SJSA1 (cell line): Measurements from ENCODE around the gene FCAMR. TPM values are rescaled to one million over a fixed set of nuclear protein-coding genes. Genes with fewer than 3 reads are reported as not detected.
"Not testable (repeated sequence)": the region's sequence is repeated elsewhere in the genome, so short reads cannot be mapped to it uniquely, and the experiment has no call there.

Experiments
- DNase-seq, 2 experiments: peaks; one replicate each; pipeline ENCODE4 v3.0.0-alpha.2; 2015 to 2020; ENCODE audit warnings: low spot score in 2 of 2, low read depth in 1 of 2
- H3K27ac ChIP-seq: fragments of 250-450 bp; sonication (Bioruptor Pico); 2 replicates; pipeline ENCODE4 v1.5.1; 2020; ENCODE audit warnings: mild to moderate bottlenecking, moderate library complexity
- H3K27me3 ChIP-seq: fragments of 250-450 bp; sonication (Bioruptor Pico); replicated peaks from 2 replicates; pipeline ENCODE4 v1.5.1; 2020; ENCODE audit warnings: mild to moderate bottlenecking, moderate library complexity
- H3K36me3 ChIP-seq: fragments of 250-450 bp; sonication (Bioruptor Pico); 2 replicates; pipeline ENCODE4 v1.5.1; 2020; ENCODE audit warnings: mild to moderate bottlenecking
- H3K4me1 ChIP-seq: fragments of 250-450 bp; sonication (Bioruptor Pico); replicated peaks from 2 replicates; pipeline ENCODE4 v1.6.1; 2021; ENCODE audit warnings: mild to moderate bottlenecking
- H3K4me3 ChIP-seq: fragments of 250-450 bp; sonication (Bioruptor Pico); 2 replicates; pipeline ENCODE4 v1.5.1; 2020; ENCODE audit warnings: mild to moderate bottlenecking
- H3K9me3 ChIP-seq: fragments of 250-450 bp; sonication (Bioruptor Pico); replicated peaks from 2 replicates; pipeline ENCODE4 v1.5.1; 2020; ENCODE audit warnings: mild to moderate bottlenecking
- total RNA-seq: library from RNA; depleted of rRNA; stranded (reverse); fragments of >200 nt; shearing (Covaris generic); gene quantifications from 2 replicates; pipeline ENCODE4 v1.2.3, GENCODE V29; 2014

The FCAMR gene
- total RNA-seq, 1 experiment from 2014 or later, result not detected

DNA sequence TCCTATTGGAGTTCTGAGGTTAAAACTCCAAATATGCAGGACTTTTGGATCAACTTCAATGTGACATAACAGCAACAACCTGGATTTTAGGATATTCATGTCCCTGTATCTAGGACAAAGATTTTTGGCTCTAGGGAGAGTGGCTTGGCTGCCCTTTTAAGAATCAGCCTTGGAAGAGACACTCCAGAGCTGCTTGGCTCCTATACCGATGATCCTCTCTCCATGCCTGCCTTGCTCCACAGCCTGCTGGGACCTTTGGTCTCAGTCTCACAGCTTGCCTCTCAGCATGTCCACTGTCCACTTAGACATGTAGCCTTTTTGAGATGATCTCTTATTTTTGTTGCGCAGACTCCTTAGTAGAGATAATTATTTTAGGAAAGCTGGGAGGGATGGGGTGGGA, 44.0 kb downstream of the FCAMR start:
- H3K36me3 ChIP-seq, result no peaks in the 10 kb centered on the region
- no peaks in the 10 kb centered on the region for H3K9me3 ChIP-seq
- DNase-seq, result no peak
- no peak overlapping the region for H3K4me3 ChIP-seq
- no peaks in the 10 kb centered on the region for H3K4me1 ChIP-seq
- H3K27ac ChIP-seq, result no peak overlapping the region
- no peaks in the 10 kb centered on the region for H3K27me3 ChIP-seq

DNA sequence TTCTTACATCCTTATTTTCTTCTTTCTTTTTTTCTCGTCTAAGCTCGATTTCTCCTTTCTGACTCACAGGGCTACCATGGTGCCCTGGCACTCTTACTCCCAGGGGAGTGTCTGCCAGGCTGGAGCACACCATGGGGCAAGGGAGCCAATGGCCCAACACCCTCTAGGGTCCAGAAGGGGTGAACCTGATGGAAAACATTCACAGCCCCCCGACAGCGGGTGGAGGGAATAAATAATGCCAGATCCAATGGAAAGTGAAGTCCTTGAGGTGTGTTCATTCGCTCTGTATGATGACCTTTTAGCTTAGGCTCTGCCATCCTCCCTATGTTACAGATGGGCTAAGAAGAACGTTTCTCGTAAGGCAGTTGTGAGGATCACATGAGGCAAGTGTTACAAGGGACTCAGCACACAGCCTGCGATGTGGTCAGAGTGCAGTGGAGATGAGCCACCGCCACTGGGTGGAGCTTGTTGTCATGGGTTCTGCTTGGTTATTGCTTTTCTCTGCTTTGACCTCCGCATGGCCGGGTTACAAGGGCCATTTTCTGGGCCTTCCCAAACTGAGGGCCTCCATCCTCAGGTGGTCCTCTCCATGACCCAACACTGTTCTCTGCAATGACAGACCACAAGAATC, 45.0 kb downstream of the FCAMR start:
- no peaks in the 10 kb centered on the region for H3K27me3 ChIP-seq
- H3K4me3 ChIP-seq, result no peak overlapping the region
- no peaks in the 10 kb centered on the region for H3K36me3 ChIP-seq
- no peak overlapping the region for H3K27ac ChIP-seq
- no peak for DNase-seq
- H3K9me3 ChIP-seq, result no peaks in the 10 kb centered on the region
- H3K4me1 ChIP-seq, result no peaks in the 10 kb centered on the region

DNA sequence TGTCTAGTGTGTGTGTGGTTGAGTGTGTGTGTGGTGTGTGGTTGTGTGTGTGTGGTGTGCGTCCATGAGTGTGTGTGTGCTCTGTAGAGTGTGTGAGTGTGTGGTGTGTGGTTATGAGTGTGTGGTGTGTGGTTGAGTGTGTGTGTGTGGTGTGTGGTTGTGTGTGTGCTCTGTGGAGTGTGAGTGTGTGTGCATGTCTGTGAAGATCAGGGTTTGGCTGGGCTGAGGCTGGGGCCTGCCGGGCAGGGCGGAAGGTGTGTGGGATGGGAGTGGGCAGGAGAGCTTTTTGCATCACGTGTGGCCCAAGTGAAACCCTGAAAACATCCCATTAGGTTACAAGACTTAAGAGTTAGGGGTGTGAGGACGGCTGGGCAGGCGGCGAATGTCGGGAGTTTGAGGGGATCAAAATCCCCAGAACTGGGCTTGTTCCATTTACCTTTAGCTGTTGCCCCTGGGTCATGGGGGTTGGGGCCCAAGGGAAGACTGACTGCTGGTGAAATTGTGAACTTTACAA, 45.6 kb downstream of the FCAMR start:
- Histone ChIP-seq H3K4me3 (no peak overlapping the region), H3K27ac (no peak overlapping the region), H3K27me3 (no peaks in the 10 kb centered on the region), H3K36me3 (no peaks in the 10 kb centered on the region), H3K9me3 (no peaks in the 10 kb centered on the region), H3K4me1 (no peaks in the 10 kb centered on the region)
- DNase-seq, result no peak

DNA sequence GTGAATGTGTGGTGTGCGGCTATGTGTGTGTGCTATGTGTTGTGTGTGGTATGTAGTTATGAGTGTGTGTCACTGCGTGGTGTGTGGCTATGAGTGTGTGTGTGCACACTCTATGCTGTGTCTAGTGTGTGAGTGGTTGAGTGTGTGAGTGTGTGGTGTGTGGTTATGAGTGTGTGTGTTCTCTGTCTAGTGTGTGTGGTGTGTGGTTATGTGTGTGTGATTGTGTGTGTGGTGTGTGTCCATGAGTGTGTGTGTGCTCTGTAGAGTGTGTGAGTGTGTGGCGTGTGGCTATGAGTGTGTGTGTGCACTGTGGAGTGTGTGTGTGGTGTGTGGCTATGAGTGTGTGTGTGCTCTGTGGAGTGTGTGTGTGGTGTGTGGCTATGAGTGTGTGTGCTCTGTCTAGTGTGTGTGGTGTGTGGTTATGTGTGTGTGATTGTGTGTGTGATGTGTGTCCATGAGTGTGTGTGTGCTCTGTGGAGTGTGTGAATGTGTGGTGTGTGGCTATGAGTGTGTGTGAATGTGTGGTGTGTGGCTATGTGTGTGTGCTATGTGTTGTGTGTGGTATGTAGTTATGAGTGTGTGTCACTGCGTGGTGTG, 46.2 kb downstream of the FCAMR start:
- DNase-seq, H3K27me3 ChIP-seq, H3K9me3 ChIP-seq, H3K27ac ChIP-seq, H3K4me3 ChIP-seq, H3K4me1 ChIP-seq, H3K36me3 ChIP-seq: not testable (repeated sequence)

DNA sequence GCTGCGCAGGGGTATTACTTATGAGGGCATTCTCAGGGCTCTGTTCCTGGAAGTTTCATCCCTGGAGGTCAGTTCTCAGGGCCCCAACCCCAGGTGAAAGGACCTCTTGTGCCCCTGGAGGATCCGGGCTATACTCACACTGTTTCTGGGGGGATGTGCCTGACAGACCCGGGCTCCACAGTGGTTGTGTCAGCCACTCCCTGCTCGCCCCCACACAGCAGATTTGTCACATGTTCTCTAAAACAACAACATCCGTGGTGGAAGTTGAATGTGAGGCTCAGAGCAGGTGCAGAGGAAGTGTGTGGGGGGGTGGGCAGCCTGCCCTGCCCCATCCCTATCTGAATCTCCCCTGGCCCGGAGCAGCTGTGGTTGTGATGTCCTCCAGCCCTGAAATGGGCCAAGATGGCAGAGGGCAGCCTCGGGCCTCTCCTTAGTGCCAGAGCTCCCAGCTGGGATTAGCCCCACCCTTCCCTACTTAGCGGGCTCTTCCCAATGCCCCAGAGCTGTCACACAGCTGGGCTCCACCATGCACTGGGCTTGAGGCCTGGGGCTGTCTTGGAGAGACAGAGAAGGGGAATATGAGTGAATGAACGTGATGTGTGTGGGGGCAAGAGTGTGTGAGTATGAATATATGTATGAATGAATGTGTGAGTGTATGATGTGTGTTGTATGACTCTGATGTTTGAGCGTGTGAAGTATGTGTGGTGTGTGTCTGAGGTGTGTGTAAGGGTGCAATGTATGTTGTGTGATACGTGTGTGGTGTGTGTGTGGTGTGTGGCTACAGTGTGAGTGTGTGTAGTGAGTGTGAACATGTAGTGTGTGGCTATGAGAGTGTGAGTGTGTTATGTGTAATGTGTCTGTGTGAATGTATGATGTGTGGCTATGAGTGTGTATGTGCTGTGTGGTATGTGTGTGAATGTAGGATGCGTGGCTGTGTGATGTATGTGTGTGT, 47.0 kb downstream of the FCAMR start:
- H3K27me3 ChIP-seq, result no peaks in the 10 kb centered on the region
- no peak for DNase-seq
- no peak overlapping the region for H3K27ac ChIP-seq
- H3K9me3 ChIP-seq, result no peaks in the 10 kb centered on the region
- no peaks in the 10 kb centered on the region for H3K4me1 ChIP-seq
- H3K36me3 ChIP-seq, result no peaks in the 10 kb centered on the region
- H3K4me3 ChIP-seq, result no peak overlapping the region

DNA sequence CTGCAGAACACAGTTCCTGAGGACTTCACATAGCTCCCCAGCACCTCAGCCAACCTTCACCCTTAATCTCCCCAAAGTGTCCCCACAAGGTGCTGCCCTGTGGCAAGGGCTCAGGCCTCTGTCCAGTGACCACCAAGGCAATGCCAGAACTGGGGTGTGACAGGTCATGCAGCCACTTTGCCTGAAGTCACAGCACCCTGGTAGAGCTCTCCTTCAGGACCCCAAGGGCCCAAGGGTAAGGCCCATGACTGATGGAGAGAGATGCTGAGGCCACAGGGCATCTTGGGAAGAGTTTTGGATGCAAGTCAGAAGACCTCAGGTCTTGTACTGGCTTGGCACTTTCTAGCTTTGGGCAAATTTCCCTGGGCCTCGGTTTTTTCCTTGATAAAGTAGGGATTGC, 47.7 kb downstream of the FCAMR start:
- Histone ChIP-seq H3K9me3 (no peaks in the 10 kb centered on the region), H3K27me3 (no peaks in the 10 kb centered on the region), H3K4me3 (no peak overlapping the region), H3K27ac (no peak overlapping the region), H3K36me3 (no peaks in the 10 kb centered on the region), H3K4me1 (no peaks in the 10 kb centered on the region)
- no peak for DNase-seq

DNA sequence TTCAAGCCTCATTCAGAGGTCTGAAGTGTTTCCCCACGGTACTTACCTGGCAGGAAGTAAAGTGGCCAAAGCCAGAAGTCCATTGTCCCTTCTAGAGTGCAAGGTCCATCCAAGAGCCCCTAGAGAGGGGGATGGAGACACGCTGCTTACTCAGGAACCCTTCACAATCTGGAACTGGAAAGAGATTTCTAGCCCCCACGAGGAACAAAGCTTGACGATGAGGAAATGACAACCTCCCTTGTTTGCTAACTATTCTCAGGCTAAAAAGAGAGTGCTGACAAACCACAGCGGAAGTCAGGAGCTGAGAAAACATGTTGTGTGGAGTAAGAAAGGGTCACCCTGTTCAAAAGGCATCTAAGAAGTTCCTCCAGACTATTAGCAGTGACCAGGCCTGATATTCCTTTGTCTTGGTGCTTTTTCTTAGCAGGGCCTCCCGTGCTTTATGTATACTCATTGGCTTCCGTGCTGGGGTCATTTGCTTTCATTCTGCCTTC, 48.4 kb downstream of the FCAMR start, which contains the start of gene FCMR:
TSS of gene FCMR (minus strand) at position 170 of the 494 bp plus-strand sequence. CDS start at position 83, 87 bp downstream.
- Histone ChIP-seq H3K9me3 (no peaks in the 10 kb centered on the region), H3K27me3 (no peaks in the 10 kb centered on the region), H3K4me1 (no peaks in the 10 kb centered on the region), H3K27ac (no peak within 1 kb of the TSS), H3K36me3 (no peaks in the 10 kb centered on the region), H3K4me3 (no peak within 1 kb of the TSS)
- DNase-seq, result no peak

DNA sequence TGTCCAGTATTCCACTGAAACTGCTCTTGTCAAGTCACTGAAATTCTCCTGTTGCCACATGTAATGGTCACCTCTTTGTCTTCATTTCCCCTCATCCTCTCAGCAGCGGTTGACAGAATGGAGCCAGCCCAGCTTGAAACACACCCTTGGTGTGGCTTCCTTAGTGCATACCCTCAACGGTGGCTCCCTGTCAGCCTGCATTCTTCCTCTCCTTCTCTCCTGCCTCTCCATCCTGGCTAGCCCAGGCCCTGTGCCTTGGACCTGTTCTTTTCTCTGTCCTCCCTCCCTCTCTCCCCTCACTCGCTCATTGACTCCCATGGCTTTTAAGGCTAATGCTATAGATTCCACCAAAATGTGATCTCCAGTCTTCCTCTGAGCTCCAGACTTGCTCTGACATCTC, 52.2 kb downstream of the FCAMR start:
- H3K9me3 ChIP-seq, result no peaks in the 10 kb centered on the region
- H3K27ac ChIP-seq, result no peak overlapping the region
- no peak for DNase-seq
- no peaks in the 10 kb centered on the region for H3K36me3 ChIP-seq
- no peaks in the 10 kb centered on the region for H3K4me1 ChIP-seq
- H3K27me3 ChIP-seq, result no peaks in the 10 kb centered on the region
- H3K4me3 ChIP-seq, result no peak overlapping the region

DNA sequence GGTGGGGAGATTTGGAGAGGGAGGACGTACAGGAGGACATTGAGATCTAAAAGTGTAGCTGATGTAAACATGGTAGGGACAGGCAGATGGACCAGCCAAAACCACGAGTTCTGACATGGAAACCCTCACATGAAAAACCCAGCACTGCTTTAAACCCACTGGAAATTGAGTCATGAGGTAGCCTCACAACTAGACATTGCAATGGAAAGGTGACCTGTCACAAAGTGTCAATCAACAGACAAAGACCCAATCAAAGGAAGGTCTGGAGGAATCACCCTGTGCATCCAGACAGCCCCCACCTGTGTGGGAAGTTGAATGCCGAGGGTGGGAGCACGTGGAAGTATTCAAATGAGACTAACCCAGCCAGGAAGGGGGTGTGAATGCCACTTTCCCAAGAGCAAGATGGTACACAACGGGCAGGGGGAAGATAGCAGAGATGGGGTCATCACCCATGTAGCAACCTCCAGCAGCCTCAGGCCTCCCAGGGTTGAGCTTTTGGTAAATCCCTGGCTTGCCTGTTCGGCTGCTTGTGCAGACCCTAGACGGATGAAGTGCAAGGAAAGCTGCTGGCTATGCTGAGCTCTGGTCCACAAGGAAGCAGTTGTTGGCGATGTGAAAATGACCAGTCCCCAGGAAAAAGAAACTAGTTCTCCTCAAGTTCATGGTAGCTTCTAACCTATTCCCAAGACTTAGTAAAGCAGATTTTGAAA, 54.1 kb downstream of the FCAMR start:
- H3K27ac ChIP-seq, result no peak overlapping the region
- no peak overlapping the region for H3K4me3 ChIP-seq
- no peaks in the 10 kb centered on the region for H3K36me3 ChIP-seq
- no peaks in the 10 kb centered on the region for H3K27me3 ChIP-seq
- no peaks in the 10 kb centered on the region for H3K9me3 ChIP-seq
- no peaks in the 10 kb centered on the region for H3K4me1 ChIP-seq
- DNase-seq, result no peak

DNA sequence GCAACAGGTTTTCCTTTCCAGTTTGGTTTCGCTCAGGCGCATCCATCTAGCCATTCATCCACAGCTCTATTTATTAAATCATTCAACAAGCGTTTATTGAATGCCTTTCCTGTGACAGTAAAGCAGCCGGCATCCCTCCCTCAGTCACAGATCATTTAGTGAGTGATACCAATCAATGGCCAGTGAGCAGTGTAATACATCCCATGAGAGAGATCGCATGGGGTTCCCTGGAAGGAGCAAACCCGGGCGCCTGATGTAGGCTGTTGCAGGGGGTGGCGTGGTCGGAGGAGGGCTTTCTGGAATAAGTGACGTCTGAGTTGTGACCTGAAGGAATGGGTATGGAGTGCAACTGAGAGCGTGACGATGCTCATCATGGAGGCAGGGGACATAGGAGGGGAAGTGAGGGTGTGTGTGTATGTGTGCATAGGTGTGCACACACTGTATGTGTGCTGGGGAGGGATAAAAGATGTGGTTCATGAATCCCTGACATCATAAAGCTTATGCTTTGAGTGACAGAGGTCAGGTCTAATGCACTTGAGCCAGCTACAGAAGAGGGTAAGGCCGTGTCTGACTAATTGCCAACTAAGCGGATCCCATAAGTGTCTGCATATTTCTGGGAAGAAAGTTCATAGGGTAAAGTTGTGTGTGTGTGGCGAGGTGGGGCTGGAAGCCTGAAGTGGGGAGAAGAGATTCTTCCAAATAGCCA, 55.1 kb downstream of the FCAMR start:
- Histone ChIP-seq H3K36me3 (no peaks in the 10 kb centered on the region), H3K27me3 (no peaks in the 10 kb centered on the region), H3K9me3 (no peaks in the 10 kb centered on the region), H3K27ac (no peak overlapping the region), H3K4me1 (peaks cover under 1% of the 10 kb centered on the region), H3K4me3 (no peak overlapping the region)
- DNase-seq, result no peak

DNA sequence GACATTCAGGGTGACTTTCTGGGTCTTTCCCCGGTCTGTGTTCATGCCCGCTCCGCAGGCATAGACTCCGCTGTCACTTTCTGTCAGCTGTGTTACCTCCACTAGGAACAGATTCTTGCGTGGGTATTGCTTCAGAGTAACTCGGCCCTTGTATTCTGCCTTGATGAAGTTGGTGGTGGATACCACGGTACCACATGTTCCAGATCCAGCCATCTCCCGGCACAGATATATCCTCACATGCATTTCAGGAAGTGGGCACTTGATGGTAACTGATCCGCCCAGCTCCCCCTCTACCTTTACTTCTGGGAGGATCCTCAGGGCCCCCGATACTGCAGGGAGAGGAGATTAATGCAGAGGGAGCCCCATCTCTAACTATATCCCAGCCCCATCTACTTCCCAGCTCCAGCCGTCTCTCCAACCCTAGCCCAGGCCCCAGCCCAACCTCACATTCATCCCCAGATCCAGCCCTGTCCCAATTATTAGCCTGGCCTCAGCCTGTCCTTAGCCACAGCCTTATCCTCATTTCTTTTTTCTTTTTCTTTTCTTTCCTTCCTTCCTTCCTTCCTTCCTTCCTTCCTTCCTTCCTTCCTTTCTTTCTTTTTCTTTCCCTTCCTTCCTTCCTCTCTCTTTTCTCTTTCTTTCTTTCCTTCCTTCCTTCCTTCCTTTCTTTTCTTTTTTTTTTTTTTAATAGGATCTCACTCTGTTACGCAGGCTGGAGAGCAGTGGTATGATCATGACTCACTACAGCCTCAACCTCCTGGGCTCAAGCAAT, 56.3 kb downstream of the FCAMR start:
- H3K4me1 ChIP-seq, result peaks cover 10% of the 10 kb centered on the region
- no peaks in the 10 kb centered on the region for H3K9me3 ChIP-seq
- no peaks in the 10 kb centered on the region for H3K36me3 ChIP-seq
- H3K27me3 ChIP-seq, result no peaks in the 10 kb centered on the region
- no peak overlapping the region for H3K4me3 ChIP-seq
- no peak overlapping the region for H3K27ac ChIP-seq
- DNase-seq, result no peak

DNA sequence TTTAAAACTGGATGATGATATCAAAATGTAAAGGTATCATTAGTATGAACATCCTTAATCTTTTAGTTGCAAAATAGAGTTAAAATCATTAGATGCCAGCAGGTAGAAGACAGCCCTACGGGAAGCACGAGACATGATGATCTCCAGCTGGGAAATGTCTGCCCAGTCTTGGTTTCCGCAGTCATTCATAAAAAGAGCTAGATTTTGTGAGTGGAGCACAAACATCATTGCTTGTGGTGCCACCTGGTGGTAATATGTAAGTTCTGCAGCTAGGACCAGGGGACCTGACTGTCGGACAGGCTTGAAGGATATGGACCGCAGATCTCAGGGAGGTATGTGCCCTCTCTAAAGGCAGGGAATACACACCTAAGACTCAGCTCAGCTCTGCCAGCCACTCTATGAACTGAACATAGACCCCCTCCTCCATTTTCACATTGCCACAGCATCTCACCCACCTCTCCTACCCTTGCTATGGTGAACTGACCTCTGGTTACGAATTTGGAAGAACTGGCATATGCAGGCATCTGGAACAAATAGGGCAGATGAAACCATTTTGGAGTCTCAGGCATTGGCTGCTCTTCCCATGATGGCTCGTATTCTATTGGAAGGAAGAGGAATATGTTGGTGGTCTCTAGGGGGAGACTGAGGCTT, 57.7 kb downstream of the FCAMR start:
- H3K36me3 ChIP-seq, result no peaks in the 10 kb centered on the region
- peaks cover 12% of the 10 kb centered on the region for H3K4me1 ChIP-seq
- H3K4me3 ChIP-seq, result no peak overlapping the region
- DNase-seq, result peak; percentile 66 to 73
- H3K27me3 ChIP-seq, result no peaks in the 10 kb centered on the region
- no peak overlapping the region for H3K27ac ChIP-seq
- H3K9me3 ChIP-seq, result no peaks in the 10 kb centered on the region
